Mucosa of descending colon (tissue), 3 donors: ENCODE results near the gene MUTYH. TPM values are rescaled to one million over a fixed set of nuclear protein-coding genes. Genes with fewer than 3 reads are reported as not detected.
A peak's percentile ranks its signal among the peaks of the same experiment; 100 is the strongest.

Experiments
- ATAC-seq: fragments of 200-7000 bp; cut with Tn5 transposase; one replicate; pipeline ENCODE4 v1.9.1; 2020; ENCODE audit warnings: mild to moderate bottlenecking, moderate library complexity
- DNase-seq, 3 donors: peaks; one replicate each; pipeline ENCODE4 v3.0.0-alpha.2; 2020
- H3K36me3 ChIP-seq: fragments of 200-600 bp; one replicate; pipeline ENCODE4 v1.8.0; 2021; ENCODE audit warnings: low read depth, mild to moderate bottlenecking
- H3K4me1 ChIP-seq: fragments of 200-600 bp; one replicate; pipeline ENCODE4 v1.8.0; 2021; ENCODE audit warnings: low read depth, mild to moderate bottlenecking
- H3K4me3 ChIP-seq: fragments of 200-600 bp; one replicate; pipeline ENCODE4 v1.8.0; 2021; ENCODE audit warnings: mild to moderate bottlenecking
- H3K9me3 ChIP-seq: fragments of 200-600 bp; one replicate; pipeline ENCODE4 v1.8.0; 2021; ENCODE audit warnings: mild to moderate bottlenecking
- CTCF ChIP-seq: fragments of 200-600 bp; IDR thresholded peaks from one replicate; pipeline ENCODE4 v1.8.0; 2022; ENCODE audit warnings: antibody characterized with exemption, mild to moderate bottlenecking
- intact Hi-C, 2 donors: fragments of 100-400 bp; cut with DNase I in 1 of 2; cut with micrococcal nuclease in 1 of 2; formaldehyde crosslinking; loops; one replicate each; pipeline versions ENCODE4 v1.11.0 to v1.11.1; 2022; cut with DNase I, micrococcal nuclease
- total RNA-seq, 3 donors: library from RNA; stranded (reverse); fragmentation: NEBNext Ultra II Directional in 2 of 3; extraction: Animal tissue kit (Norgen Biotek cat#: 25700) in 2 of 3; gene quantifications; one replicate each; pipeline versions ENCODE4 v1.2.1 to v1.2.4, GENCODE V29; 2021 to 2023
- donor health status: DM: no; HTN: no; CAD: no; lungs with moderate emphysema.
- donor health status: DM: no; HTN: no; CAD: no.
- donor health status: DM: no; HTN: yes; CAD: no.

Gene MUTYH
- total RNA-seq, 3 donors from 2014 or later: 30.0 to 43.1 (median 35.8) TPM

DNA sequence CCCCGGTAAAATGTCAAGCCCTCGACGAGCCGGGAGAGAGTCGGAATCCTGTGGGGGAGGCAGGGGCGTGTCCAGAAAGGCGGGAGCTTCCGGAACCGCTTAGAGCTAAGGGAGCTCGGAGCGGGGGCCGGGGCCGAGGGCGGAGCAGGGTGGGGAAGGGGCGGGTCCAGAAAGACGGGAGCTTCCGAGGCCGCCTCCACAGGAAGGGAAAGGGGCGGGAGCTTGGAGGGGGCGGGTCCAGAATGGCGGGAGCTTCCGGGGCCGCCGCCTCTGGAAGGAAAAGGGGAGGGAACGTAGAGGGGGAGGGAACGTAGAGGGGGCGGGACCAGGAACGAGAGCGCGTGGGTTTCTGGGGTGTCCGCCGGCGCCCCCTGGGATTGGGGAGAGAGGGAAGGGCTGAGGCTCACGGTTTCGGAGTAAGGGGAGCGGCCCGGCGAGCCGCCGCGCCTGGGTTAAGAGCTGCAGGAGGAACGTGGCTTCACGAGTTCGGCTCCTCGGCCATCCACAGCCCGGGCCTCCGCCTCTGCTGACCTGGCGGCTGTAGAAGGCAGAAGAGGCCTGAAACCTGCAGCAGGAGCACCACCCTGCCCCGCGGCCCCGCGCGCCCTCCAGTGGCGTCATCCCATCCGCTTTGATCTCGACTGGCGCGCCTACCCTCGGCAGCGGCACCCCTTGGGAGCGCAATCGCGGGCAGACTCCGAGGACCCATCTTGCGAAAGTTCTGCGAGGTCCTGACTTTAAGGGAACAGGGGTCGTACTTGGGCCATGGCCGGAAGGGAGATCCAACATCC, 36.5 kb downstream of the MUTYH start:
- Histone ChIP-seq H3K36me3 (no peaks in the 10 kb centered on the region), H3K9me3 (no peaks in the 10 kb centered on the region), H3K4me3 (peak overlapping the region; percentile 49), H3K4me1 (peaks cover 11% of the 10 kb centered on the region)
- DNase-seq (peak; percentile 99 to 100 (median 99)), ATAC-seq (peak; percentile 96)
- intact Hi-C loops: loop anchor here in 1 of 2 donors (5.0 kb wide), 1 partner anchor 291 kb away; the partner anchor contains the start of genes HECTD3 and UROD
- peak; percentile 61 for TF ChIP-seq CTCF

DNA sequence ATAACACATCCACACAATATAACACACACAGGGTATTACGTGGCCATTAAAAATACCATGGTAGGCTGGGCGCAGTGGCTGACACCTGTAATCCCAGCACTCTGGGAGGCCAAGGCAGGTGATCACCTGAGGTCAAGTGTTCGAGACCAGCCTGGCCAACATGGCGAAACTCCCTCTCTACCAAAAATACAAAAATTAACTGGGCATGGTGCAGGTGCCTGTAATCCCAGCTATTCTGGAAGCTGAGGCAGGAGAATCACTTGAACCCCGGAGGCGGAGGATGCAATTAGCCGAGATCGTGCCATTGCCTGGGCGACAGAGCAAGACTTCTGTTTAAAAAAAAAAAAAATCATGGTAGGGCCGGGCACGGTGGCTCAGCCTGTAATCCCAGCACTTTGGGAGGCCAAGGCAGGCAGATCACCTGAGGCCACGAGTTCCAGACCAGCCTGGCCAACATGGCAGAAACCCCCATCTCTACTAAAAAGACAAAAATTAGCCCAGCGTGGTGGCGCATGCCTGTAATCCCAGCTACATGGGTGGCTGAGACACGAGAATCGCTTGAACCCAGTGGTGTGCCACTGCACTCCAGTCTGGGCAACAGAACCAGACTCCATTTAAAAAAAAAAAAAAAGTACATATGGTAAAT, 37.6 kb downstream of the MUTYH start:
- DNase-seq (peak in 2 of 3 donors; percentile 15 to 40), ATAC-seq (no peak)
- no peaks in the 10 kb centered on the region for H3K9me3 ChIP-seq
- no peaks in the 10 kb centered on the region for H3K36me3 ChIP-seq
- TF ChIP-seq CTCF: no peak
- H3K4me3 ChIP-seq: peak overlapping the region; percentile 43
- peaks cover 11% of the 10 kb centered on the region for H3K4me1 ChIP-seq
- intact Hi-C loops: loop anchor here in 1 of 2 donors (5.0 kb wide), 1 partner anchor 290 kb away; the partner anchor contains the start of genes HECTD3 and UROD

DNA sequence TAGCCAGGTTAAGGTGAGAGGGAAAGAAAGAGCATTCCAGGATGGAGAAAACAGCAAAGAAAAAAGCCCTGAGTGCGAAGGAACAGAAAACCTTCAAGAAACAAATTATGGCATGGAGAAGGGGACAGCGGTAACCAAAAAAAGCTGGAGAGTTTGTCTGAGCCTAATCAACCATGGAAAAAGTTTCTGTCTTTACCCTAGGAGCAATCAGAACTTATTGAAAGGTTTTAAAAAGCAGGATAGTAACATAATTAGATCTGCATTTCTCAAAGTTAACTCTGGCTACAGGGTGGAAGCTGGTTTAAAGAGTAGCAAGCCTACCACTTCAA, 39.6 kb downstream of the MUTYH start:
- intact Hi-C loops: loop anchor here (2.0 to 5.0 kb wide), 2 partner anchors 286 to 288 kb away; partner anchors contain the start of genes HECTD3 (in 1 of the 2) and UROD (in 1 of the 2)
- Histone ChIP-seq H3K4me1 (peaks cover 11% of the 10 kb centered on the region), H3K9me3 (no peaks in the 10 kb centered on the region), H3K4me3 (no peak overlapping the region), H3K36me3 (no peaks in the 10 kb centered on the region)
- no peak for TF ChIP-seq CTCF
- no peak for DNase-seq
- ATAC-seq: no peak

DNA sequence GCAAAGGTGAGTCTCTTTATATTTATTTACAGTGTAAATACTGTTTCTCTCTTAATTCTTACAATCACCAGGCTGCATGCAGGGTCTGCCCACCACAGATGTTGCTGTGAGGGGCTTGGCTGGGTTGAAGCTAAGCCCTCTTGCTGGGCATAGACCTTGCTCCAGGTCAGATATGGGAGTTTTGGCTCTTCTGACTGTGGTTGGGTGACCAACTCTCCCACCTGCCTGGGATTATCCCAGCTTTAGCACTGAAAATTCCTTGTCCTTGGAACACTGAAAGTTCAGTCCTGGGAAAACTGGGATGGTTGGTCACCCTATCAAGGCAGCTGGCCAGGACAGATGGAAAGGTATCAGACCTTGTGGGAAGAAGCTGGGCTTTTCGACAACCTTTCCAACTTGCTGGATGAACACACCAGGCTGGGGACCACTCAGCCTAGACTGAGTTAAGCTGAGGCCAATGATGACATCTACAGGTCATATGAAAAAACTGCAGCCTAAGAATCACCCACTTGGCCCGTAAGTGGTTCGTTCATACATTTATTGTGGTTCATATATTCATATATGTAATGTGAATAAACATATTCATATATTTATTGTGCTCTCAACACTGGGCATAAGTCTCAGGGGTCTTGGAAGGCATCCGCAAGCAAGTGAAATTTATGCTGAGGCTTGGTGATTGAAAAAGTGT, 40.1 kb downstream of the MUTYH start:
- Histone ChIP-seq H3K36me3 (no peaks in the 10 kb centered on the region), H3K4me3 (no peak overlapping the region), H3K9me3 (no peaks in the 10 kb centered on the region), H3K4me1 (peaks cover 11% of the 10 kb centered on the region)
- intact Hi-C loops: loop anchor here (2.0 to 5.0 kb wide), 2 partner anchors 285 to 288 kb away; partner anchors contain the start of genes HECTD3 (in 1 of the 2) and UROD (in 1 of the 2)
- ATAC-seq (no peak), DNase-seq (peak in 1 of 3 donors; percentile 48)
- TF ChIP-seq CTCF: peak; percentile 51

DNA sequence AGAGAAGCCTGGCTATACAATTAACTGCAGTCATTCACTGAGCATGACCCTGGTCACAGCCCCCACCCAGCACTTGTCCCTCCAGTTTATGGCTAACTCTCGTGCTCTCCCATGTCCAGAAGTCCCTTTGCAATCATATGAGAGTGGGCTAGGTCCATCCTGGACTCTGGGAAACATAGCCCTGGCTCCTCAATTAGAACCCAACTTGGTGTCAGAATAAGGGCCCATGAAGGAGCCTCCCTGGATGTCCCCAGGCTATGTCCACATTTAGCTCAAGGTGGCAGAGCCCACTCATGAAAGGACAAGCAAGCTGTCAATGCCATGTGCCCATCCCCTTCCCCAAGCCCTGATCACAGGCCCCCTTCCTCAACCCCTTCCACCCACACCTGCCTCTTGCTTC, 40.9 kb downstream of the MUTYH start:
- intact Hi-C loops: no loop called here
- DNase-seq (no peak), ATAC-seq (no peak)
- H3K4me1 ChIP-seq: peaks cover 3% of the 10 kb centered on the region
- H3K36me3 ChIP-seq: no peaks in the 10 kb centered on the region
- H3K9me3 ChIP-seq: no peaks in the 10 kb centered on the region
- H3K4me3 ChIP-seq: no peak overlapping the region
- no peak for TF ChIP-seq CTCF
